DMS153 (cell line): ENCODE data around the gene AXIN1.
A peak's percentile ranks its signal among the peaks of the same experiment; 100 is the strongest.
"Not testable (repeated sequence)": the region's sequence is repeated elsewhere in the genome, so short reads cannot be mapped to it uniquely, and the experiment has no call there.

Source experiments
- DNase-seq: peaks from one replicate; lab custom pipeline; 2025; lab: John Stamatoyannopoulos, UW

The AXIN1 gene

DNA sequence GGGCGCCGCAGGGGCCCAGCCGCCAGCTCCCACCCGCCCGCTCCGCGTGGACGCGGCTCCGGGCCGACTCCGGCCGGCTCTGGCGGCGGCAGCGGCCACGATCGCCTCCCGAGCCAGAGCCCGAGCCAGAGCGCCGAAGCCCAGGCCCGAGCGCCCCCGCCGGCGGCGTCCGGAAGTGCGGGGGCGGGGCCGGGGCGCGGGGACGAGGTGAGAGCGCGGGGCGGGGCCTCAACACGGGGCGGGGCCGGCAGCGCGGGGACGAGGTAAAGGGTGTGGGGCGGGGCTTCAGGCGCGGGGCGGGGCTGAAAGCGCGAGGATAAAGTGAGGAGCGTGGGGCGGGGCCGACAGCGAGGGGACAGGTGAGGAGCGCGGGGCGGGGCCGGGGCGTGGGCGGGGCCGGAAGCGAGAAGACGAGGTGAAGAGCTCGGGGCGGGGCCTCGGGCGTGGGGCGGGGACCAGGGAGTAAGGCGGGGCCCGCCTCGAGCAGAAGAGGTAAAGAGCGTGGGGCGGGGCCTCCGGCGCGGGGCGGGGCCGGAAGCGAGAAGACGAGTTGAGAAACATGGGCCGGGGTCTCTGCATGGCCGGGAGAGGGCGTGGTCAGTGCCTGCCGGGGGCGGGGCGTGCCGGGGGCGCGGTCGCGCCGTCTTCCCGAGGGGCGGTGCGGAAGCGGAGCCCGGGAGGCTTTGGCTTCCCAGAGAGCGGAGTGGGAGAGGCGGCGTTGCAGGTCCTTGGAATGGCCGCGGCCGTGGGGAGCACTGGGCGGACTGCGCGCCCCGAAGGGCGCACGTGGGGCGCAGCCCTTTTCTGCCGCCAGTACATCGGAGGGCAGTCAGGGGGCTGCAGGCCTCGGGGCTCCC, at the start of gene AXIN1:
AXIN1 (minus strand) TSS at position 177 of the 857 bp plus-strand sequence. CDS start 5,698 bp downstream, outside the sequence.
- DNase-seq, result peak; percentile 96

DNA sequence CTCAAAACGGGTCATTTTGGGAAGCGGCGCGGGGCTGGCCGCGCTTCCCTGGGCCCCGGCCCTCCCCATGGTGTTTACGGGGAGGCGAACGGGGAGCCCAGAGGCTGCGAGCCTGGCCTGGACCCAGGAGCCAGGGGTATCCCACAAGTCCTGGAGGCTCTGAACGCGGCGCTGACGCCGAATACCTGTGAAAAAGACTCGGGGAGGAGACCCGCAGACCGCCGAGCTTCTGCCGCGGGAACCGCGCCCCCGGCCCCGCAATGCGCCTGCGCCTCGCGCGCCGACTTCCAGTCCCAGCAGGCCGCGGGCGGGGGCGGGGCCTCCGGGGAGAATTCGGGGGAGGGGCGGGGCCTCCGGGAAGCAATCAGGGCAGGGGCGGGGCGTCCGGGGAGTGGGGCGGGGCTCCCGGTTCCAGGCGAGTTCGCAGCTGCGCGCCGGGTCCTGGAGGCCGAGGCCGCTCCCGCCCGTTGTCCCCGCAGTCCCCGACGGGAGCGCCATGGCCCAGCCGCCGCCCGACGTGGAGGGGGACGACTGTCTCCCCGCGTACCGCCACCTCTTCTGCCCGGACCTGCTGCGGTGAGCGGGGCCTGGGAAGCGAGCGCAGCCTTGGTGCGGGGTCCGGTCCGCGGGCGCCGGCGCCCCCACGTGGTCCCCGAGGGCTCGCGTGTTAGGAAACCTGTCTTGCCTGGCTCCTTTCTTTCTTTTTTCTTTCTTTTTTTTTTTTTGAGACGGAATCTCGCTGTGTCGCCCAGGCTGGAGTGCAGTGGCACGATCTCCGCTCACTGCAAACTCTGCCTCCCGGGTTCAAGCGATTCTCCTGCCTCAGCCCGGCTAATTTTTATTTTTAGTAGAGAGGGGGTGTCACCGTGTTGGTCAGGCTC, 49.2 kb upstream of the AXIN1 start, which contains the start of gene DECR2:
DECR2 (plus strand) TSS at position 418 of the 881 bp plus-strand sequence; CDS start at position 497, 79 bp downstream.
- DNase-seq, result peak; percentile 64

GRCh38 chr16:400061-400591, 47.6 kb upstream of the AXIN1 start:
- DNase-seq, result no peak

- no peak for DNase-seq
These were observed 47.0 kb upstream of the AXIN1 start for GRCh38 chr16:399340-400019.

DNA sequence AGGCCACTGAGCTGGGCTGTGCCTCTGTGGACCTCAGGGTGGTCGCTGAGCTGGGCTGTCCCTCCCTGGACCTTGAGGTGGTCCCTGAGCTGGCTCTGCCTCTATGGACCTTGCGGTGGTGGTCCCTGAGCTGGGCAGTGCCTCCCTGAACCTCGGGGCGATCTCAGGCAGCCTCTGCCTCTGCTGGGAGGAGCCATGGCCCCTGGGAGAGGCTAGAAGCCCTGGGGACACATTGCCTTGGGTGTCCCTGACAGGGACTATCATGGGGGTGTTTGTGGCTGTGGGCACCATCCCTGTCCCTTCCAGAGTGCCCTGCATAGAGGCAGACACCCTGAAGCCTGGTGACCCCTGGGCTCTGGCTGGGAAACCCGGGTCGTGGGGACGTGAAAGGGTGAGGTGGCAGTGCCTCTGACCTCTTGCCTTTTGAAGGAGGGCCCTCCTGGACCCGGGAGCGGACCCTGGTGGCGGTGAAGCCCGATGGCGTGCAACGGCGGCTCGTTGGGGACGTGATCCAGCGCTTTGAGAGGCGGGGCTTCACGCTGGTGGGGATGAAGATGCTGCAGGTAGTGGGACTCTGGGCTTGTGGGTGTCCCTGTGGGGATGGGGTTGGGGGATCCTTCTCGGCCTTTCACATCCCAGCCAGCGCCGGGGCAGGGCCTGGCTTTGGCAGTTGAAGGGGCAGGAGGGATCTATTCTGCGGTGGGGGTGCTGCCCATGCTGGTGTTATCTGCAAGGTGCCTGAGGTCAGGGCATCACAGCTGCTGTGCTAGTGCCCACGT, 46.2 kb upstream of the AXIN1 start:
- no peak for DNase-seq

DNA sequence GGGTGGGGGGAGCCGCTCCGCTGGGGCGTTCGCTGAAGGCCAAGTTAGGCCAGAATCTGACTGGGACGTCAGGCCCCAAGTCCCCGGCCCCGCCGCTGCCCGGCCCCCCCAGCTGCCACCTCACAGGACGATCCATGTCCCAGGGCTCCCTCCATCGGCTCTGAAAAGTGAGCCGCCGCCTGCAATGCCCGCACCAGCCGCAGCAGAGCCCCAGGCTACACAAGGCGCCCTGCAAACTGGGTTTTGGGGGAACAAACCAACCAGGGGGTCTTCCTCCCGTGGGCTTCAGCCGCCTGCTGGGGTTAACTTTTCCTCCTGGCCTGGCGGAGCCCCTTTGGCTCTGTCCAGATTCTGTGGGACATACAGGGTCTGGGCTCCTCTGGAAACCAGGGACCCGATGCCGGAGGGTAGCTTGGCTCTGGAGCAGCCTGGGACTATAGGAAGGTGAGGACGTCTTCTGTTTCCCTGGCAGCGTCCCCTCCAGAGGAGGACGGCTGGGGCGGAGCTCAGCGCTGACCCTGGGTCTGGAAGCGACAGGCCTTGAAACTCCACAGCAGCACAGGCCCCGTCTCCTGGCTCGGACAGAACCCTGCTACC, 45.3 kb upstream of the AXIN1 start:
- DNase-seq, result no peak

DNA sequence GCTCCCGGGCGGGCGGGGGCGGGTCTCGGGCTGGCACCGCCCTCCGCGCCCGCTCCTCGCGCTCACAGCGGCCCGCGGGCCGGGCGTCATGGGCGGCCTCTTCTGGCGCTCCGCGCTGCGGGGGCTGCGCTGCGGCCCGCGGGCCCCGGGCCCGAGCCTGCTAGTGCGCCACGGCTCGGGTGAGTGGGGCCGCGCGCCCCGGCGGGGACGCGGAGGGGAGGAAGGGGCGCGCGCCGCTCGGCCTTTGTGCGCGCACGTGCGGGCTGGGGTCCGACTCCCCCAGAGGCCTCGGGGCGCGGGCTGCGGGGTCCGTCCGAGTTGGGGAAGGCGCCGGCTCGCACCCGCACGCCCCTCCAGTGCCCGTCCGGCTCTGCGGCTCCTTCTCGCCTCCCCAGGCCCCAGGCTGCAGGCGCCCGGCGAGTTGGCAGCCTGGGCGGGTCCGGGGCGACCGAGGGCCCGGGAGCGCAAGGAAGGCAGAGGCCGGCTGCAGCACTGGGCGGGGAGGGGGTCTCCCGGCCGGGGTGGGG, 44.7 kb upstream of the AXIN1 start, which contains the start of gene NME4:
NME4 (plus strand) TSS at position 65 of the 527 bp plus-strand sequence; CDS start at position 89, 24 bp downstream.
- no peak for DNase-seq

DNA sequence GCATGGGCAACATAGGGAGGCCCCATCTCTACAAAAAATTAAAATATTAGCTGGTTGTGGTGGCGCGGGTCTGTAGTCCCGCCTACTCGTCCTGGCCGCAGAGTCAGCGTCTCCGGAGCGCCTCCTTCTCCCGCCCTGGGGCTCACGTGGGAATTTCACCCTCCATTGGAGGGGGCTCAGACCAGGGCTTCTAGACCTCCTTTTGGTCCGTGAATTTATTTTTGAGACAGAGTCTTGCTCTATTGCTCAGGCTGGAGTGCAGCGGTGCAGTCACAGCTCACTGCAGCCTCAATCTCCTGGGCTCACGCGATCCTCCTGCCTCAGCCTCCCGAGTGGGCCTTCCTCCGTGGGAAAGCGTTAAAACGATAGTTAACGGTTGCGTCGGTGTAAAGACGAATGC, 44.1 kb upstream of the AXIN1 start:
- DNase-seq, result no peak

GRCh38 chr16:396199-396598, 43.7 kb upstream of the AXIN1 start:
- DNase-seq, result peak; percentile 42

DNA sequence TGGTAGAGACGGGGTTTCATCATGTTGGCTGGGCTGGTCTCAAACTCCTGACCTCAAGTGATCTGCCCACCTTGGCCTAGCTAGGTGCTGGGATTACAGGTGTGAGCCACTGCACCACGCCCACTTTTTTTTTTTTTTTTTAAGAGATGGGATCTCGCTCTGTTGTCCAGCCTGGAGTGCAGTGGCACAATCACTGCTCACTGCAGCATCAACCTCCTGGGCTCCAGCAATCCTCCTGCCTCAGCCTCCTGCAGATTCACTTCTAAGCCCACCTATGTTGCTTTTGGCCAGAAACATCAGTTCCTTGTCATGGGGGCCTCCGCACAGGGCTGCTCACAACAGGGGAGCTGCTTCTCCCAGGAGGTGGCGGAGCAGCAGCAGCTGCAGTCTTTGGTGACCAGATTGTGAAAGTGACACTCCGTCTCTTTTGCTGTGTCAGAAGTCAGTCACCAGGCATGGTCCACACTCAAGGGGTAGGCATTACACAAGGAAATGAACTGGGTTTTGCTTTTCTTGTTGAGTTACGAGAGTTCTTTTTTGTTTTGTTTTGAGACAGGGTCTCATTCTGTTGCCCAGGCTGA, 40.0 kb upstream of the AXIN1 start:
- no peak for DNase-seq

GRCh38 chr16:391885-392335, 39.4 kb upstream of the AXIN1 start:
- DNase-seq, result no peak

DNA sequence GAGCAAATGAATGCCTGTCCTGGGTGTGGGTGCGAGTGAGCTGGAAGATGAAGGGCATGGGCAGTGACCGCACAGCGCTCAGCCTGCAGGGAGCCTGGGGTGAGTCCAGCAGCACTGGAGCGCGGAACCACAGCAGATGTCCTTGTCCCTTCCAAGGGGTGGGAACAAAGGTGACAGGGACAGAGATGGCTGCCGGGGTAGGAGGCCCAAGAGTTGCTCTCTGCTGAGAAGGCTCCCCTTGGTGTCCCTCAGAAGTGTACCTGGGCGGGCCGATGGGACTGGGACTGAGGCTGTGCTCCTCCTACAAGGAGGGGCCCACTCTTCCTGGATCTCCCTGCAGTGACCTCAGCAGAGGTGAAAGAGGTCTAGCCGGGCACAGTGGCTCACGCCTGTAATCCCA, 36.8 kb upstream of the AXIN1 start:
- no peak for DNase-seq

GRCh38 chr16:387761-388666, 35.5 kb upstream of the AXIN1 start:
- not testable (repeated sequence) for DNase-seq

- DNase-seq, result no peak
These were observed 34.2 kb upstream of the AXIN1 start for GRCh38 chr16:386641-387156.

GRCh38 chr16:383326-384051, 31.0 kb upstream of the AXIN1 start:
- peak; percentile 91 for DNase-seq

GRCh38 chr16:381789-382717, 29.5 kb upstream of the AXIN1 start, which contains the start of gene PGAP6:
PGAP6 (minus strand) TSS chr16:381978; CDS start chr16:381821, 157 bp downstream.
- no peak for DNase-seq
